Mesenchymal stem cell (in vitro differentiated cells and primary cell): ENCODE results near the gene QPCTL.
"Not testable (repeated sequence)": the region's sequence is repeated elsewhere in the genome, so short reads cannot be mapped to it uniquely, and the experiment has no call there.

Experiments used
- DNase-seq: peaks from one replicate; pipeline ENCODE4 v3.0.0-alpha.2; 2013
- H2AFZ ChIP-seq: one replicate; pipeline ENCODE4 v1.6.1; 2013; ENCODE audit warnings: low read depth, mild to moderate bottlenecking, control low read depth, inconsistent platforms, low read length, moderate library complexity
- H2AK5ac ChIP-seq: 2 replicates; pipeline ENCODE4 v1.6.1; 2013; ENCODE audit warnings: low read length, moderate library complexity, mild to moderate bottlenecking, inconsistent platforms; ENCODE audit not compliant: severe bottlenecking
- H2BK120ac ChIP-seq: one replicate; pipeline ENCODE4 v1.6.1; 2013; ENCODE audit warnings: low read depth, mild to moderate bottlenecking, inconsistent platforms, low read length, moderate library complexity
- H2BK12ac ChIP-seq, 2 experiments: one replicate each; pipeline ENCODE4 v1.6.1; 2013; ENCODE audit warnings: inconsistent platforms in 2 of 2, low read length in 2 of 2, mild to moderate bottlenecking in 2 of 2, moderate library complexity in 2 of 2, control low read depth in 1 of 2
- H2BK15ac ChIP-seq: one replicate; pipeline ENCODE4 v1.6.1; 2013; ENCODE audit warnings: mild to moderate bottlenecking, low read depth, inconsistent platforms; ENCODE audit not compliant: poor library complexity, severe bottlenecking
- H2BK5ac ChIP-seq: 2 replicates; pipeline ENCODE4 v1.6.1; 2013; ENCODE audit warnings: low read depth, mild to moderate bottlenecking, low read length, control low read depth, inconsistent platforms; ENCODE audit not compliant: poor library complexity, severe bottlenecking
- H3K14ac ChIP-seq, 2 experiments: one replicate each; pipeline ENCODE4 v1.6.1; 2013; ENCODE audit warnings: inconsistent platforms in 2 of 2, low read length in 2 of 2, control low read depth in 1 of 2, mild to moderate bottlenecking in 1 of 2, moderate library complexity in 1 of 2
- H3K18ac ChIP-seq, 2 experiments: one replicate each; pipeline ENCODE4 v1.6.1; 2013; ENCODE audit warnings: inconsistent platforms in 2 of 2, low read length in 2 of 2, control low read depth in 1 of 2, low read depth in 1 of 2, mild to moderate bottlenecking in 1 of 2
- H3K23ac ChIP-seq, 2 experiments: one replicate each; pipeline ENCODE4 v1.6.1; 2013; ENCODE audit warnings: inconsistent platforms in 2 of 2, low read length in 2 of 2, mild to moderate bottlenecking in 2 of 2, moderate library complexity in 2 of 2, control low read depth in 1 of 2
- H3K27ac ChIP-seq: 2 replicates; pipeline ENCODE4 v1.5.1; 2013; ENCODE audit warnings: mild to moderate bottlenecking, moderate library complexity, low read length, control low read depth, inconsistent platforms; ENCODE audit not compliant: poor library complexity, severe bottlenecking
- H3K27me3 ChIP-seq, 2 experiments: 2 replicates each; pipeline versions ENCODE4 v1.6.1 to v1.7.0; 2013; ENCODE audit warnings: low read length in 2 of 2, mild to moderate bottlenecking in 2 of 2, moderate library complexity in 2 of 2, control low read depth in 1 of 2, inconsistent platforms in 1 of 2; ENCODE audit not compliant: control insufficient read depth in 1 of 2, insufficient read depth in 1 of 2
- H3K36me3 ChIP-seq, 2 experiments: 2 replicates each; pipeline versions ENCODE4 v1.6.1 to v1.7.0; 2013; ENCODE audit warnings: low read length in 2 of 2, control low read depth in 1 of 2, inconsistent platforms in 1 of 2, low read depth in 1 of 2, mild to moderate bottlenecking in 1 of 2; ENCODE audit not compliant: insufficient read depth in 2 of 2, control insufficient read depth in 1 of 2
- H3K4ac ChIP-seq, 2 experiments: one replicate each; pipeline ENCODE4 v1.6.1; 2013; ENCODE audit warnings: inconsistent platforms in 2 of 2, low read length in 2 of 2, mild to moderate bottlenecking in 2 of 2, moderate library complexity in 2 of 2, control low read depth in 1 of 2, low read depth in 1 of 2
- H3K4me1 ChIP-seq: 2 replicates; pipeline ENCODE4 v1.6.1; 2013; ENCODE audit warnings: low read depth, low read length, control low read depth; ENCODE audit not compliant: control insufficient read depth, insufficient read depth
- H3K4me2 ChIP-seq: 2 replicates; pipeline ENCODE4 v1.6.1; 2013; ENCODE audit warnings: low read length, mild to moderate bottlenecking, inconsistent platforms; ENCODE audit not compliant: poor library complexity, severe bottlenecking
- H3K4me3 ChIP-seq, 2 experiments: 2 replicates each; pipeline versions ENCODE4 v1.5.1 to v1.7.0; 2013; ENCODE audit warnings: low read length in 2 of 2, mild to moderate bottlenecking in 2 of 2, control low read depth in 1 of 2, low read depth in 1 of 2; ENCODE audit not compliant: insufficient read depth in 1 of 2
- H3K79me1 ChIP-seq: replicated peaks from 2 replicates; pipeline ENCODE4 v1.6.1; 2013; ENCODE audit warnings: mild to moderate bottlenecking, control low read depth, low read length, inconsistent platforms; ENCODE audit not compliant: poor library complexity, severe bottlenecking
- H3K9ac ChIP-seq: 2 replicates; pipeline ENCODE4 v1.7.0; 2013; ENCODE audit warnings: mild to moderate bottlenecking, low read length, moderate library complexity
- H3K9me3 ChIP-seq: 2 replicates; pipeline ENCODE4 v1.7.0; 2013; ENCODE audit warnings: mild to moderate bottlenecking, low read length; ENCODE audit not compliant: control insufficient read depth
- H4K8ac ChIP-seq: one replicate; pipeline ENCODE4 v1.6.1; 2013; ENCODE audit warnings: inconsistent platforms, mild to moderate bottlenecking, low read length, moderate library complexity
- H4K91ac ChIP-seq: one replicate; pipeline ENCODE4 v1.6.1; 2013; ENCODE audit warnings: mild to moderate bottlenecking, low read length, inconsistent platforms
- WGBS: methylation state at CpG from one replicate; pipeline ENCODE4 v1.1.7; 2013; ENCODE audit warnings: mixed read lengths; 5-methylcytosine and 5-hydroxymethylcytosine counted together

QPCTL gene

DNA sequence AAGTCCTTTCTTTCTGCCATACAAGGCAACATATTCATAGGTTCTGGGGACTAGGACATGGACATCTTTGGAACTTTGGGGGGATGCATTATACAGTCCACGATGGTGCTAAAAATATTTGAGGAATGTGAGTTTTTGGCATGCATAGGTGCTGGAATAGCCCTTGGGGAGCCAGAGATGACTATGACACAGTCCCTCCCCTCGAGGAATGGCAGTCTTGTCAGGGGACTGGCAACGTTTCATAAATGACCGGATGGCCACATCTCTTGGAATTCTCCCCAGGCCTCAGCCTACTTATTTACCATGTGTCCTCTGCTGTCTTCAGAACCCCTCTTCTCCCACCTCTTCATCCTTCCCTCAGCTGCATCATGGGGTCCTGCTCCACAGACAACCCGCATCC is 54.4 kb downstream of the QPCTL start:
- Histone ChIP-seq H2AK5ac (no peak overlapping the region), H3K4me2 (no peak overlapping the region), H3K9ac (no peak overlapping the region), H2BK120ac (no peak overlapping the region), H2BK15ac (no peak overlapping the region), H3K18ac (no peak overlapping the region), H3K9me3 (no peaks in the 10 kb centered on the region), H3K4ac (peak overlapping the region in 1 of 2 experiments; percentile 51), H3K36me3 (no peaks in the 10 kb centered on the region), H4K91ac (no peak overlapping the region), H3K27ac (no peak overlapping the region), H2BK12ac (no peak overlapping the region), H3K79me1 (no peaks in the 10 kb centered on the region), H3K4me1 (no peaks in the 10 kb centered on the region), H4K8ac (no peak overlapping the region), H3K23ac (no peak overlapping the region), H3K4me3 (no peak overlapping the region), H3K14ac (no peak overlapping the region), H3K27me3 (peaks cover 7 to 10% of the 10 kb centered on the region in 2 experiments), H2BK5ac (no peak overlapping the region), H2AFZ (no peak overlapping the region)
- 82% methylated on average over 5 of the region's 5 CpGs for WGBS
- no peak for DNase-seq

DNA sequence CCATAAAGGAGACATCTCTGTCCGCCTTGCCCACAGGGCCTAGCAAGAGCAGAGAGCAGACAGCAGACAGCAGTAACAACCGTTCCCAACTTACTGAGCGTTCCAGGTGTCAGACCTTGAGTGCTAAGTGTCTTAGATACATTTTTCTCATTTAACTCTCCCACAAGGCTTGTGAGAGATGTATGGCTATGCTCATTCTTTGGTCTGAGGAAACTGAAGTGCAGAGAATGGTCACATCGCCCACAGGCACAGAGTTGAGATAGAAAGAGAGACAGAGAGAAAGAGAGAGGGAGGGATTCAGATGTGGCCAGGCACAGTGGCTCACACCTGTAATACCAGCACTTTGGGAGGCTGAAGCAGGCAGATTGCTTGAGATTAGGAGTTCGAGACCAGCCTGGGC is 55.0 kb downstream of the QPCTL start:
- H2BK5ac ChIP-seq: no peak overlapping the region
- H3K27ac ChIP-seq: no peak overlapping the region
- no peak overlapping the region for H2BK12ac ChIP-seq
- no peak for DNase-seq
- H2AFZ ChIP-seq: no peak overlapping the region
- H3K4me3 ChIP-seq: no peak overlapping the region
- 72% methylated on average over 3 of the region's 5 CpGs for WGBS
- H3K27me3 ChIP-seq: peaks cover 7 to 10% of the 10 kb centered on the region in 2 experiments
- no peaks in the 10 kb centered on the region for H3K4me1 ChIP-seq
- no peaks in the 10 kb centered on the region for H3K79me1 ChIP-seq
- no peak overlapping the region for H2BK120ac ChIP-seq
- no peak overlapping the region for H3K23ac ChIP-seq
- no peak overlapping the region for H3K9ac ChIP-seq
- no peak overlapping the region for H3K18ac ChIP-seq
- no peaks in the 10 kb centered on the region for H3K36me3 ChIP-seq
- H2BK15ac ChIP-seq: no peak overlapping the region
- no peaks in the 10 kb centered on the region for H3K9me3 ChIP-seq
- no peak overlapping the region for H4K91ac ChIP-seq
- H3K4me2 ChIP-seq: no peak overlapping the region
- no peak overlapping the region for H3K14ac ChIP-seq
- H2AK5ac ChIP-seq: no peak overlapping the region
- no peak overlapping the region for H4K8ac ChIP-seq
- no peak overlapping the region for H3K4ac ChIP-seq

DNA sequence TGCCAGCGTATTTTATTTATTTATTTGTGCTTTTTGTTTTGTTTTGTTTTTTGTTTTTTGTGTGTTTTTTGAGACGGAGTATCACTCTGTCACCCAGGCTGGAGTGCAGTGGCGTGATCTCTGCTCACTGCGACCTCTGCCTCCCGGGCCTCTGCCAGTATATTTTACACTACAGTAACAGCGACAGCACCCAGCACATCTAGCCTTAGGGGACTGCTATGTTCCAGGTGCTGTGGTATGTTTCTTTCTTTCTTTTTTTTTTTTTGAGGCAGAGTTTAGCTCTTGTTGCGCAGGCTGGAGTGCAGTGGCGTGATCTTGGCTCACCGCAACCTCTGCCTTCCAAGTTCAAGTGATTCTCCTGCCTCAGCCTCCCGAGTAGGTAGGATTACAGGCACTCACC is 59.0 kb downstream of the QPCTL start:
- not testable (repeated sequence) for H2BK120ac ChIP-seq
- WGBS: 91% methylated on average over 6 of the region's 10 CpGs

DNA sequence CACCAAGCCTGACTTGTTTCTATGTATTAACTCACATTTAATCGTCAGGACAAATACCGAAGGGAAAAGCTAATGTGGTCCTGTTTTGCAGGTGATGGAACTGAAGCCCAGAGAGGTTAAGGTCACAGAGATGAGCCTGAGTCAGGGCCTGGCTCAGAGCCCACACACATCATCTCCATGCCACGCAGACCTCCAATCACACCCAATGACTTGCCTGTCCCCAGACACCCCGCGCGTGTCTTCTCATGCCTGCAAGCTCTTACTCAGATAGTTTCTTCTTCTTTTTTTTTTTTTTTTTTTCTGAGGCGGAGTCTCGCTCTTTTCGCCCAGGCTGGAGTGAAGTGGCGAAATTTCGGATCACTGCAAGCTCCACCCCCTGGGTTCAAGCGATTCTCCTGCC is 60.2 kb downstream of the QPCTL start:
- WGBS: 90% methylated on average over 6 of the region's 12 CpGs
- Histone ChIP-seq H2AFZ (no peak overlapping the region), H3K27me3 (peaks cover 0 to 4% of the 10 kb centered on the region in 2 experiments), H3K27ac (no peak overlapping the region), H3K23ac (no peak overlapping the region), H3K79me1 (no peaks in the 10 kb centered on the region), H3K9me3 (no peaks in the 10 kb centered on the region), H2BK12ac (no peak overlapping the region), H3K36me3 (no peaks in the 10 kb centered on the region), H4K8ac (no peak overlapping the region), H3K4me3 (no peak overlapping the region), H3K4me1 (peaks cover 4% of the 10 kb centered on the region), H2BK5ac (no peak overlapping the region), H3K18ac (no peak overlapping the region), H4K91ac (no peak overlapping the region), H2BK15ac (no peak overlapping the region), H3K9ac (no peak overlapping the region), H2BK120ac (no peak overlapping the region), H3K4me2 (no peak overlapping the region), H3K4ac (no peak overlapping the region), H2AK5ac (no peak overlapping the region), H3K14ac (no peak overlapping the region)
- DNase-seq: no peak

More for the DNA sequence above, 59.0 kb downstream of the QPCTL start:
- H3K23ac ChIP-seq, H3K27ac ChIP-seq, H3K4me3 ChIP-seq, H2BK15ac ChIP-seq, H3K18ac ChIP-seq, H3K9ac ChIP-seq, H2AFZ ChIP-seq, H2BK5ac ChIP-seq, H3K9me3 ChIP-seq, H4K91ac ChIP-seq, H3K27me3 ChIP-seq, H3K4me2 ChIP-seq, H3K4me1 ChIP-seq, H3K79me1 ChIP-seq, H3K14ac ChIP-seq, H4K8ac ChIP-seq, H2AK5ac ChIP-seq, H3K4ac ChIP-seq, H2BK12ac ChIP-seq, H3K36me3 ChIP-seq, DNase-seq: not testable (repeated sequence)
